HUDEP-2 (cell line): ENCODE measurements around the gene ATOH8.
"Not testable (repeated sequence)": the region's sequence is repeated elsewhere in the genome, so short reads cannot be mapped to it uniquely, and the experiment has no call there.

Experiments
- DNase-seq, 76 experiments: peaks; one replicate each; lab custom pipeline; 2025; ENCODE audit not compliant: unreplicated experiment in 76 of 76; lab: John Stamatoyannopoulos, UW

ATOH8 gene

GRCh38 chr2:85753525-85754312, at the start of gene ATOH8:
Gene ATOH8 (plus strand): TSS chr2:85753991. CDS start chr2:85754190, 199 bp downstream.
- DNase-seq = no peak

- DNase-seq = no peak
Observed at GRCh38 chr2:85704038-85704437, 49.8 kb upstream of the ATOH8 start.

GRCh38 chr2:85704800-85705679, 48.8 kb upstream of the ATOH8 start:
- peak in 1 of 76 experiments; percentile 5 for DNase-seq

GRCh38 chr2:85705680-85706039, 48.1 kb upstream of the ATOH8 start:
- DNase-seq = no peak

- no peak for DNase-seq
Observed at GRCh38 chr2:85706063-85706462, 47.7 kb upstream of the ATOH8 start.

DNA sequence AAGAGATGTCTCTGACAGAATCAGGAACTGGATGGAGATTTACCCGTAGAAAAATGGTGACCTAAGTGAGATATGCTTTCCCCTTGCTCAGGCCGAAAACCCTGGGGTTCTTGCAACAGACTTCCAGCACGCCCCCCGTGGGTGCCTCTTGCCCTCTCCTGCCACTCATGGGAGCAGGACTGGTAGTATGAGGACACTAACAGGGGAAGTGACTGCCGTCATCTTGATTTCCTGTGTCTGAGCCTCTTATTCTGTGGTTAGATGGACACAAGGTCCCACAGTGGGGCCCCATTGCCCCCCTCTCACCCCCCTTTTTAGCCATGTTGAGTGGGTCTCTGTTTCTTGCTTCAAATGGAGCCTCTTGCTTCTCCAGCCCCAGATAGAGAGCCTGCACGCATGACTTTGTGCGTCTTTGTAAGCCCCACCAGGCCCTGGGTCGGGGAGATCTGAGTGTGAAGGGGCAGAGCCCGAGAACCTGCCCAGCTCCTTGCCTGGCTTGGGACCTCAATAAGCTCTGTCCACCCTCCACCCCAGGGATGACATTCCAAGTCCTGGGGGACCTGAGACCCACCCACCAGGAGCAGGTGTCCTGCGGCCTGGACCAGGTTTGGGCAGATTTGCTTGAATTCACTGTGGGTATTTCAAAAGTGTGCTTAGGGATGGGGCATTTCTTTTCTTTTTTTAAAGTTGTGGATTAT, 47.0 kb upstream of the ATOH8 start:
- DNase-seq = no peak

DNA sequence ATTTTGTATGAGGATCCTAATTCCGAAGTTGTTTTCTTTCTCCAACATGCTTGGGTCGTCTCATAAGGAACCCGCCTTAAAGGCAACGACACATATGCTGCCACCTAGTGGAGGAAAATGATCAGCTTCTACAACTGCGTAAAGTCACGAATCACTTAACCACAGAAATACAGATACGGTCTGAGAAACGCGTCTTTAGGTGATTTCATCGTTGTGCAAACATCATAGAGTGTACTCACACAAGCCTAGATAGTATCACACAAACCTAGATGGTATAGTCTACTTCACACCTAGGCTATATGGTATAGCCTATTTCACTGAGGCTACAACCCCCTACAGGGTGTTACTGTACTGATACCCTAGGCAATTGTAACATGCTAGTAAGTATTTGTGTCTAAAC, 46.5 kb upstream of the ATOH8 start:
- DNase-seq = peak in 47 of 76 experiments; percentile 11 to 77 (median 45)

GRCh38 chr2:85708641-85709040, 45.1 kb upstream of the ATOH8 start:
- no peak for DNase-seq

DNA sequence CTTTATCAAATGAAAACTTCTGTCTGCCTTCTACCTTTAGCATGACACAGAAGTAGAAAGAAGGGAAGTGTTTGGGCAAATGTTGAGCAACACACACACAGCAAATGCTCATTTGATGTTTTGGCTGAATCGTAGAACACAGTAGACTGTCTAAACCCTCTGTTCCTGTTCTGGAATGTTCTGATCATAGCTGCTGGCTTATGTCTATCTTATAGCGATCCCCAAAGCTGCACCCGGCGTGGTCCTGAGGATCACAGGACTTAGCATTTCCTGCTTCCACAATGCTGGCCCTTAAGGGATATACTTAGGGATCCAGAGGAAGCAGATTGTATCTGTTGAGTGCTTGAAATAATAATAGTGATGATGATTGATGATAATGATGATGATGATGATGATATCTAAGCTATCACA, 44.4 kb upstream of the ATOH8 start:
- no peak for DNase-seq

GRCh38 chr2:85710687-85711577, 42.9 kb upstream of the ATOH8 start:
- peak in 2 of 76 experiments; percentile 4 to 9 for DNase-seq

- DNase-seq = no peak
Observed at GRCh38 chr2:85711578-85712060, 42.2 kb upstream of the ATOH8 start.

GRCh38 chr2:85712336-85712735, 41.5 kb upstream of the ATOH8 start:
- no peak for DNase-seq

DNA sequence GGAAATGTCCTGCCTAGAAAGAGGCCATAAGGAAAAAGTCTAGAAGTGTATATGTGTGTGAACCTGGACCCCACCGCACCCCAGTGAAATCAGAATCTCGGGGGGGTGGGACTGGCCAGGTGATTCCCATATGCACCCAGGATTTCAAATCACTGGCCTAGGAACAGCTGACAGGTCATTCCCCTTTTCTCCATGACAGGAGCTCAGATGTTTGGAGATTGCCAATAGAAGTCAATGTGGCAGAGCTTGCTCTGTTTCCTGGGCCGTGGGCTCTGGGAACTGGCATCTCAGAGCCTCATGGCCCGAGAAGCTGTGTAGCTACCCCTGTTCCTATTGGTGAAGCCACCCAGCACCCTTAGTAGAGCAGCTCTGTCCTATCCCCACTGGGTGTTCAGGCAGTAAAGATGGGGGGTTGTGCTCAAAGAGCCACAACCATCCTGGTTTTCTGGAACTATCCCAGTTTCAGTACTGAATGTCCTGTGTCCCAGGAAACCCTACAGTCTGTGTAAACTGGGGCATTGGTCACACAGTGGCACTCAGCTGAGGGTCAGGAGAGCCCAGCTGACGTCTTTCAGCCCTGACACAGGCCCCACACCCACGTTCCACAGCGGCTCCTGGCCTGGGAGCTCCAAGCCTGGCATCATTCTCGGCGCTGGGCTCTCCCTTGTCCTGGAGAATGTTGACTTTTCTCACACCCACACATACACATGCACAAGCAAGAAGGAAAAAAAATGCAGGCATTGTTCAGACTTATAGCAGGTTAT, 40.8 kb upstream of the ATOH8 start:
- no peak for DNase-seq

DNA sequence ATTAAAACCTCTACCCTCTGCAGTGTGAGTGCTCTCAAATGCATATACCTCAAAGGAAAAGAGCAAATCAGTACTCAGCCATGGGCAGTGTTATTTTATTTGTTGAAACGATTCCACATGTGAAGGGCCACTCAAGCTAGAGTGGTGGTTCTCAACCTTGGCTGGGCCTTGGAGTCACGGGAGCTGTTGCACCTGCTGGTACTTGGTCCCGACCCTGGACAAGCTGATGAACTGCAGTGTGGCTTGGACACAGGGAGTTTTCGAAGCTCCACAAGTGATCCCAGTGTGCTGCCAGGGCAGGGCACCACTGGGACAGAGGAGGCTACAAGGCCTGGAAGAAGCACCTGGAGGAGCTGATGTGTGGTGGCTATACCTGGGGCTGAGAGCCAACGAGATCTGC, 40.0 kb upstream of the ATOH8 start:
- no peak for DNase-seq

- DNase-seq = not testable (repeated sequence)
Observed at GRCh38 chr2:85714421-85714820, 39.4 kb upstream of the ATOH8 start.

GRCh38 chr2:85714841-85715240, 39.0 kb upstream of the ATOH8 start:
- DNase-seq = no peak

DNA sequence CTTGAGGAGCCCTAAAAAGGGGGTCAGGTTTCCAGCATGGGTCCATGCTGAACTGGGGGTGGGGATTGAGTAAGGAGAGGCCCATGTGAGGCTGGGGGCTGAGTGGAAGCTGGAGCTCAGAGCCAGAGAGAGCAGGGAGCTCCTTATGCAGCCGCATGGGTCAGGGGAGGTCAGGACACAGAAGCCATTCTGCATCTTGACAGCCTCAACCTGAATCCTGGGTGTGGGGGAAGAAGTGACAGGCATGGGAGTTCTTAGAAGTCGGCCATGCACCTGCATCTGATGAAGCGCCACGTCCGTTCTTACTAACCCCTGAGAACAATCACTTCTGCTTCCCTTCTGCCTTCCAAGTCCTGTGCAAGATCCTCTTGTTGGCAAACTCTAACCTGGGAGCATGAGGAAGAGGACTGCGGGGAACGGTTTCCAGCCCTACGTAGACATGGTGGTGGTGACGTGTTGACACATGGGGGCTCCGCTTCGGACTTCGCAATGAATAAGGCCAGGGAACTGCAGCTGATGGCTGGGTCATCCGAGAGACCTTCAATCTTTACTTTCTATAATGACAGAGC, 37.4 kb upstream of the ATOH8 start:
- no peak for DNase-seq

GRCh38 chr2:85717308-85718008, 36.3 kb upstream of the ATOH8 start:
- DNase-seq = peak in 4 of 76 experiments; percentile 7 to 27 (median 16)
